ENCODE results near the gene GTF2A1. TPM values are rescaled to one million over a fixed set of nuclear protein-coding genes. Genes with fewer than 3 reads are reported as not detected.

GTF2A1 gene
- total RNA-seq, 4 donors from 2014 or later, result 10.5 to 48.0 (median 22.5) TPM

DNA sequence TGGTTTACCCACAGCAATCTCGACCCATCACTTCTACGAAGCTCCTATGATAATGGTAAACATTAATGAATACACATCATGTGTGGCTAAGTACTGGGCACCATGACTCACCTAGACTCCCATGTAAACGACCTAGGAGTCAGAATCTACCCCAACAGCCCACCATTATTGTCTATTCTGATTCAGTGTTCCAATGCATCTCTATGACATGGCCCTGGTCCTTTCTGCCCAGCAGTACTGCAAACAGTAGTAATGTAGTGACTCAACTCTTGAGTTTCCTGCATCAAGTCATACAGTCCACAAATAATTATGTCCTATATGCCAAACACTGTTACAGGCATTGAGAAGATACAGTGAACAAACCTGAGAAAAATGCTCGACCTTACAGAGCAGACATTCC is 14.6 kb downstream of the GTF2A1 start:
- intact Hi-C loops (cut with DNase I; ENCODE audit: low total_unique reads), result no loop called here
- peaks cover 0 to 25% (median 11%) of the 10 kb centered on the region in 4 donors for H3K36me3 ChIP-seq
- no peaks in the 10 kb centered on the region for H3K27me3 ChIP-seq
- no peaks in the 10 kb centered on the region for H3K9me3 ChIP-seq
- in situ Hi-C loops (cut with MboI; ENCODE audit: low pct_ligation_motif_present in 1 of 4, low pct_unique_long_range_greater_than_20kb in 1 of 4, low sequenced_read_pairs in 3 of 4), result no loop called here
- H3K27ac ChIP-seq, result no peak overlapping the region
- WGBS, 2 donors (ENCODE audit: low coverage in 1 of 2), result 68 to 98% methylated on average over 3 to 4 of the region's 4 CpGs
- H3K4me3 ChIP-seq, result no peak overlapping the region
- H3K4me1 ChIP-seq, result peaks cover 0 to 4% (median 1%) of the 10 kb centered on the region in 4 donors
- TF ChIP-seq EP300 (IDR thresholded peaks at IDR 0.05; ENCODE audit: low read depth) (no peak), POLR2A (IDR thresholded peaks at IDR 0.05) (no peak), POLR2AphosphoS5 (IDR thresholded peaks at IDR 0.05) (no peak)
- TF ChIP-seq, protein P1, sequence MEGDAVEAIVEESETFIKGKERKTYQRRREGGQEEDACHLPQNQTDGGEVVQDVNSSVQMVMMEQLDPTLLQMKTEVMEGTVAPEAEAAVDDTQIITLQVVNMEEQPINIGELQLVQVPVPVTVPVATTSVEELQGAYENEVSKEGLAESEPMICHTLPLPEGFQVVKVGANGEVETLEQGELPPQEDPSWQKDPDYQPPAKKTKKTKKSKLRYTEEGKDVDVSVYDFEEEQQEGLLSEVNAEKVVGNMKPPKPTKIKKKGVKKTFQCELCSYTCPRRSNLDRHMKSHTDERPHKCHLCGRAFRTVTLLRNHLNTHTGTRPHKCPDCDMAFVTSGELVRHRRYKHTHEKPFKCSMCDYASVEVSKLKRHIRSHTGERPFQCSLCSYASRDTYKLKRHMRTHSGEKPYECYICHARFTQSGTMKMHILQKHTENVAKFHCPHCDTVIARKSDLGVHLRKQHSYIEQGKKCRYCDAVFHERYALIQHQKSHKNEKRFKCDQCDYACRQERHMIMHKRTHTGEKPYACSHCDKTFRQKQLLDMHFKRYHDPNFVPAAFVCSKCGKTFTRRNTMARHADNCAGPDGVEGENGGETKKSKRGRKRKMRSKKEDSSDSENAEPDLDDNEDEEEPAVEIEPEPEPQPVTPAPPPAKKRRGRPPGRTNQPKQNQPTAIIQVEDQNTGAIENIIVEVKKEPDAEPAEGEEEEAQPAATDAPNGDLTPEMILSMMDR (IDR thresholded peaks at IDR 0.05), result no peak
- DNase-seq, result no peak

DNA sequence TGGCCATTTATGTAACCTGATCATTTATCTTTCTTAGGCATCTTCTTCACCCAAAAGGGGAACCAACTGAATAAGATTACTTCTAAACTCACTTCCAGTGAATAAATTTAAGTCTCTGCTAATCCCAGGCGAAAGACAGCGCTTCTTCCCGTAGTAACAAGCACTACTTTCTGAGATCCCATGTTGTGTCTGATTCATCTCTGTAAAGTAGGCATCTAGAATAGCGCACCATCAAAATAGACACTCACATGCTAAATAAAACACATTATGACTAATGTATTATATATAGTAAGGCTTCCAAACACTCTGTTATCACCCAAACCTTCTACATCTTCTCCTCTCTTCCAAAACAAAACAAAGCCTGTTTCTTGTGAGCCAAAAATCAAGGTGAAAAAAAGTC is 15.1 kb downstream of the GTF2A1 start:
- intact Hi-C loops (cut with DNase I; ENCODE audit: low total_unique reads), result no loop called here

DNA sequence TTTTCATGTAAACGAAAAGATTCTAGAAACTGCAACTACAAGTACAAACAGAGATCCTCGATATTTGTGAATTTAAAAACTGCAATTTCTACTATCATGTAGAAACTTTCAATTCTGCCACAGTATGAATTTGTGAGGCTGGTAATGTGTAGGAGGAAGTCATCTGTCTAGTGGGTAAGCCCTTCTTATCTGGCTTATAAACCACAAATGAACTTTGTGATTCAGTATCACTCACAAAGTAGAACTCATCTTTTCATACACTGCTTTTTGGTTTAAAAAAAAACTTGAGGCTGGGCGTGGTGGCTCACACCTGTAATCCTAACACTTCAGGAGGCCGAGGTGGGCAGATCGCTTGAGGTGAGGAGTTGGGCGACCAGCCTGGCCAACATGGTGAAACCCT is 20.7 kb downstream of the GTF2A1 start:
- in situ Hi-C loops (cut with MboI; ENCODE audit: low pct_ligation_motif_present in 1 of 4, low pct_unique_long_range_greater_than_20kb in 1 of 4, low sequenced_read_pairs in 3 of 4), result no loop called here
- no peaks in the 10 kb centered on the region for H3K27me3 ChIP-seq
- TF ChIP-seq, protein P1 (IDR thresholded peaks at IDR 0.05), result no peak
- no peak for TF ChIP-seq POLR2AphosphoS5 (IDR thresholded peaks at IDR 0.05)
- H3K4me1 ChIP-seq, result peaks cover 0 to 1% (median 0%) of the 10 kb centered on the region in 4 donors
- H3K36me3 ChIP-seq, result peaks cover 0 to 58% (median 28%) of the 10 kb centered on the region in 4 donors
- 70 to 76% methylated on average over 6 of the region's 6 CpGs for WGBS, 2 donors (ENCODE audit: low coverage in 1 of 2)
- no peaks in the 10 kb centered on the region for H3K9me3 ChIP-seq
- intact Hi-C loops (cut with DNase I; ENCODE audit: low total_unique reads), result no loop called here
- no peak overlapping the region for H3K4me3 ChIP-seq
- DNase-seq, result no peak
- no peak overlapping the region for H3K27ac ChIP-seq

More for the DNA sequence above, 15.1 kb downstream of the GTF2A1 start:
- Histone ChIP-seq H3K4me1 (peaks cover 0 to 4% (median 1%) of the 10 kb centered on the region in 4 donors), H3K36me3 (peaks cover 0 to 27% (median 11%) of the 10 kb centered on the region in 4 donors), H3K9me3 (no peaks in the 10 kb centered on the region), H3K27ac (no peak overlapping the region), H3K27me3 (no peaks in the 10 kb centered on the region), H3K4me3 (no peak overlapping the region)
- WGBS, 2 donors (ENCODE audit: low coverage in 1 of 2), result 91 to 97% methylated on average over 4 of the region's 4 CpGs
- TF ChIP-seq POLR2A (IDR thresholded peaks at IDR 0.05) (no peak), POLR2AphosphoS5 (IDR thresholded peaks at IDR 0.05) (no peak), EP300 (IDR thresholded peaks at IDR 0.05; ENCODE audit: low read depth) (no peak)
- TF ChIP-seq, protein P1 (IDR thresholded peaks at IDR 0.05), result no peak
- in situ Hi-C loops (cut with MboI; ENCODE audit: low pct_ligation_motif_present in 1 of 4, low pct_unique_long_range_greater_than_20kb in 1 of 4, low sequenced_read_pairs in 3 of 4), result no loop called here
- DNase-seq, result no peak

DNA sequence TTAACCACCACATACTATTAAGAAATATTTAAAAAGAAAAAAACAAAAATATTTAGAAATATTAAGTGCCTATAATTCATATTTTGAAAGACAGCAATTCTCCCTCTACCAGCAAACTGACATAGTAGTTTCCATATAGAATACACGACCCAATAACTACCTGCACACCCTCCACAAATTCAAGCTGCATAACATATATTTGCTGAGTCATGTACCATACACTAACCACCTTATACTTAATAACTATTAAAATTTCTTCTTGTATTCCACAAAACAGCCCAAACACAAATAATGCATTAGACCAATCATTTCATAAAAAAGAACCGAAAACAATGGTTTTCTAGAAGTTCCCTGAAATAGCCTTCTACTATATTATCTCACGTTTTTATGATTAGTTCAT is 21.7 kb downstream of the GTF2A1 start:
- DNase-seq, result no peak
- H3K27me3 ChIP-seq, result no peaks in the 10 kb centered on the region
- in situ Hi-C loops (cut with MboI; ENCODE audit: low pct_ligation_motif_present in 1 of 4, low pct_unique_long_range_greater_than_20kb in 1 of 4, low sequenced_read_pairs in 3 of 4) (no loop called here), intact Hi-C loops (cut with DNase I; ENCODE audit: low total_unique reads) (no loop called here)
- no peak for TF ChIP-seq POLR2A (IDR thresholded peaks at IDR 0.05)
- no peak for TF ChIP-seq POLR2AphosphoS5 (IDR thresholded peaks at IDR 0.05)
- TF ChIP-seq EP300 (IDR thresholded peaks at IDR 0.05; ENCODE audit: low read depth), result no peak
- TF ChIP-seq, protein P1 (IDR thresholded peaks at IDR 0.05), result no peak
- H3K36me3 ChIP-seq, result peaks cover 0 to 68% (median 33%) of the 10 kb centered on the region in 4 donors
- H3K27ac ChIP-seq, result no peak overlapping the region
- H3K9me3 ChIP-seq, result no peaks in the 10 kb centered on the region
- H3K4me1 ChIP-seq, result no peaks in the 10 kb centered on the region
- 89 to 93% methylated on average over 3 of the region's 3 CpGs for WGBS, 2 donors (ENCODE audit: low coverage in 1 of 2)
- no peak overlapping the region for H3K4me3 ChIP-seq

Data from transverse colon (tissue), 4 donors.